ENCODE results near the gene SRSF10.

DNA sequence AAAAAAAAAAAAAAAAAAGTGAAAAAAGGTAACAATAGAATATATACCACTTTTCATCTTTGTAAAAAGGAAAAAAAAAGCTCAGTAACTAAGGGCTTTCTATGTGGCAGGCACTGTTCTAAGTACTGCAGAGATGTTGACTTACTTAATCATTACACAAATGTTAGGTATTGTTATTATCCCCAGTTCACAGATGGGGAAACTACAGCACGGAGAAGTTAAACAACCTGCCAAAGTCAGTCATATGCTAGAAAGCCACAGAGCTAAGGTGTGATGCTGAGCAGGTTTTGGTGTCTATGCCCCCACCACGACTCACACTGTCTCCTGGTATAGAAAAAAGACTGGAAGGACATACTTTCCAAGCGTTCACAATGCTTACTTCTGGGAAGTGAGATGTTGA, 27.1 kb downstream of the SRSF10 start:
- TF ChIP-seq POLR2A (IDR thresholded peaks at IDR 0.05) (no peak), CTCF (IDR thresholded peaks at IDR 0.05) (no peak)
